Prostate gland (tissue), 2 donors: ENCODE measurements around the gene TXNDC15.

Source experiments
- POLR2AphosphoS5 ChIP-seq: sonication (generic); formaldehyde crosslinking; IDR thresholded peaks from one replicate; pipeline ENCODE4 v1.6.1; 2017; ENCODE audit warnings: antibody characterized with exemption
- TF ChIP-seq, protein P1 (sequence below), 4 experiments: fragments of 200-600 bp in 2 of 4; fragments of 450-650 bp in 2 of 4; sonication (generic) in 2 of 4; IDR thresholded peaks; 1 replicate in 3 of 4; 2 replicates in 1 of 4; pipeline ENCODE4 v1.5.1; 2016 to 2019; ENCODE audit warnings: antibody characterized with exemption in 4 of 4, mild to moderate bottlenecking in 2 of 4, moderate library complexity in 2 of 4

DNA sequence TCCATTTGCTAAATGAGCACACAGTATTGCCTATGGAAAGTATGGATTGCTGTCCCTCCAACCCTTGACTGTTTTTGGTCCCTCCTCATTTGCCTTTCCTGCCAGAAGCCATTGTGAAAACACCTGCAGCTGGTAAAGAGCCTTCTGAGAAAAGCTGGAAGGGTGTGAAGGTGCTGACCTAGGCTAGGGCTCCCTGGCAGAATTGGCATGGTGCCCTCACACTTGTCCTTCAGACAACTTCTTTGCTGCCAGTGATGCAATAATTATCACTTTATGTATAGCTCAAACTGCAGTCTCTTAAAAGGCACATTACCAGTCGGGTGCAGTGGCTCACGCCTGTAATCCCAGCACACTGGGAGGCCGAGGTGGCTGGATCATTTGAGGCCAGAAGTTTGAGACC, 4.2 kb downstream of the TXNDC15 start:
- no peak for TF ChIP-seq POLR2AphosphoS5
- TF ChIP-seq, protein P1, sequence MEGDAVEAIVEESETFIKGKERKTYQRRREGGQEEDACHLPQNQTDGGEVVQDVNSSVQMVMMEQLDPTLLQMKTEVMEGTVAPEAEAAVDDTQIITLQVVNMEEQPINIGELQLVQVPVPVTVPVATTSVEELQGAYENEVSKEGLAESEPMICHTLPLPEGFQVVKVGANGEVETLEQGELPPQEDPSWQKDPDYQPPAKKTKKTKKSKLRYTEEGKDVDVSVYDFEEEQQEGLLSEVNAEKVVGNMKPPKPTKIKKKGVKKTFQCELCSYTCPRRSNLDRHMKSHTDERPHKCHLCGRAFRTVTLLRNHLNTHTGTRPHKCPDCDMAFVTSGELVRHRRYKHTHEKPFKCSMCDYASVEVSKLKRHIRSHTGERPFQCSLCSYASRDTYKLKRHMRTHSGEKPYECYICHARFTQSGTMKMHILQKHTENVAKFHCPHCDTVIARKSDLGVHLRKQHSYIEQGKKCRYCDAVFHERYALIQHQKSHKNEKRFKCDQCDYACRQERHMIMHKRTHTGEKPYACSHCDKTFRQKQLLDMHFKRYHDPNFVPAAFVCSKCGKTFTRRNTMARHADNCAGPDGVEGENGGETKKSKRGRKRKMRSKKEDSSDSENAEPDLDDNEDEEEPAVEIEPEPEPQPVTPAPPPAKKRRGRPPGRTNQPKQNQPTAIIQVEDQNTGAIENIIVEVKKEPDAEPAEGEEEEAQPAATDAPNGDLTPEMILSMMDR (IDR thresholded peaks at IDR 0.05) = no peak
